ENCODE measurements around the gene TMPO.

- TF ChIP-seq CTCF (IDR thresholded peaks at IDR 0.05) (no peak), POLR2A (IDR thresholded peaks at IDR 0.05) (no peak)
Measured at GRCh38 chr12:98543701-98544100, 28.3 kb downstream of the TMPO start.

Measured in tibial nerve (tissue), 3 donors.